Measurements from ENCODE around the gene TRAPPC3L.

- TF ChIP-seq CTCF (CRISPR knock-in tag; IDR thresholded peaks at IDR 0.05) (no peak), CHD4 (IDR thresholded peaks at IDR 0.05; ENCODE audit: borderline replicate concordance, low read length) (no peak), EZH2 (conservative IDR thresholded peaks at IDR 0.05; ENCODE audit: low read depth, low read length) (no peak), ZFX (CRISPR knock-in tag; IDR thresholded peaks at IDR 0.05; ENCODE audit: low read depth) (no peak; the same call in 1 of the 2 replicates), TBX2 (CRISPR knock-in tag; IDR thresholded peaks at IDR 0.05; ENCODE audit: borderline replicate concordance) (peak; percentile 75), SSRP1 (CRISPR knock-in tag; IDR thresholded peaks at IDR 0.05) (no peak), RBM22 (optimal IDR thresholded peaks at IDR 0.05; ENCODE audit: low read length) (no peak), CHD2 (IDR thresholded peaks at IDR 0.05; ENCODE audit: low read depth, low read length) (no peak), ZNF264 (CRISPR knock-in tag; IDR thresholded peaks at IDR 0.05) (no peak)
These were observed 5.3 kb upstream of the TRAPPC3L start for GRCh38 chr6:116550796-116551195.

Measured in HepG2 (cell line).